GM06990 (cell line): ENCODE data around the gene MAFB.

ENCODE experiments used
- DNase-seq: peaks from one replicate; pipeline ENCODE4 v3.0.0-alpha.2; 2011; ENCODE audit not compliant: insufficient read length; ENCODE audit errors: extremely low read depth
- H3K27me3 ChIP-seq: replicated peaks from 2 replicates; pipeline ENCODE4 v1.6.0; 2011; ENCODE audit warnings: low read length; ENCODE audit not compliant: control insufficient read depth, insufficient read depth
- H3K36me3 ChIP-seq: 2 replicates; pipeline ENCODE4 v1.5.1; 2011; ENCODE audit warnings: low read length; ENCODE audit not compliant: control insufficient read depth, insufficient read depth
- H3K4me3 ChIP-seq: replicated peaks from 2 replicates; pipeline ENCODE4 v1.5.1; 2011; ENCODE audit warnings: low read depth, mild to moderate bottlenecking, control low read depth, low read length
- CTCF ChIP-seq: IDR thresholded peaks from 2 replicates; pipeline ENCODE4 v1.5.1; 2011; ENCODE audit warnings: low read length, control low read depth, mild to moderate bottlenecking, inconsistent platforms; ENCODE audit not compliant: insufficient read depth, poor library complexity, severe bottlenecking

MAFB gene

GRCh38 chr20:40667503-40667902, 21.5 kb downstream of the MAFB start:
- Histone ChIP-seq H3K27me3 (peaks cover 2% of the 10 kb centered on the region; the same call in 1 of the 2 replicates), H3K4me3 (no peak overlapping the region), H3K36me3 (no peaks in the 10 kb centered on the region)
- no peak for DNase-seq
- TF ChIP-seq CTCF: no peak

GRCh38 chr20:40666336-40666735, 22.7 kb downstream of the MAFB start:
- Histone ChIP-seq H3K27me3 (peaks cover 2% of the 10 kb centered on the region; the same call in 1 of the 2 replicates), H3K4me3 (no peak overlapping the region), H3K36me3 (no peaks in the 10 kb centered on the region)
- TF ChIP-seq CTCF: no peak
- no peak for DNase-seq

DNA sequence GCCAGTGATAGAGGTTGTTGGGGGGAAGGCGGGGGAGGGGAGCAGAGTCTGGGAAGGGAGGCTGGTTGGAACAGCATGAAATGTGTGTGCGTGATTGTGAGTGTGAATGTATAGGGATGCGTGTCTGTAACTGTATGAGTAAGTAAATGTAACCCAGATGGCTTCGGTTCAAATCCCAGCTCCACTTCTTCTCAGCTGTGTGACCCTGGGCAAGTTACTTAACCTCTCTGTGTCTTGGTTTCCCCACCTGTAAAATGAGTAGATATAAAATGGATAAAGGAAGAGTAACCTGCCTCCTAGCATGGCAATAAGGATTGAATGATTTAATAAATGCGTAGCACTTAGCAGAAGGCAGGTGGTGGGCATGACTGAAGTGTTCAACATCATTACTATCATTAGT, 24.1 kb downstream of the MAFB start:
- DNase-seq: no peak

DNA sequence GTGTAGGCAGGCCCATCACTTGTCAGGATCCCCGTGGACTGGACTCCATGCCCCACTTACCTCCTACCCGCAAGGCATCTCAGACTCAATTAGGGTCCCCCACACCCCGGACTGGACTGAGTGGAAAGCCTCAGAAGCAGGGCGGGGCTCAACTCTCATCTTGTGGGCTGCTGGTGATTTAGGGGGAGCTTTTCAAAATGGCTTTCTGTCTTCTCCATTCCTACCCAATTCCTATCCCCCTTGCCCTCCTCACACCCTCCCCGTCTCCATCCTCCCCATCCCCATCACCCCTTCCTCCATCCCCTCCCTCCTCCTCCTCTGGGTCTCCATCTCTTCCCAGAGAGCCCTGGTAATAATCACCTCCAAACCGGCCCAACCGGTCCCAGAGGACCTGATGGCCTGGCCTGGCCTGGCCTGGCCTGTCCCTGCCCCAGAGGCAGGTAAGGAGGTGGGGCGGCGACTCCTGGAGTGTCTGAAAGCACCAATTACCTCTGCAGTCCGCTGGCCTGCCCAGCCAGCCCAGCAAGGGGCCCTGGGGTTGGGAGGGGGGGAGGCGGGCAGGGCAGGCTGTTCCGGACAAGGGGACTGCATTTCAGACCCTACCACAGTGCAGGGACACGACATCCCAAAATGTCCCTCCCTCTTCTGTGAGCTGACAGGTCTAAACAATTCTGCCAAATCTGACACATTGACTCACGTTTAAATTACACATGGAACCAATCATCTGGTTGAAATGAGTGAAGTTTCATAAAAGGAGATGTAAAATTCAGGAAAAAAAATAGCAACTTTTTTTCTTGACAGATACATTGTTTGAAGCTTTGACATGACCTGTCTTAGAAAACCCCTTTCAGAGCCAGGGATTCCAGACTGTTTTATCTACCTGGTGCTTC, 24.8 kb downstream of the MAFB start:
- DNase-seq: no peak
- H3K4me3 ChIP-seq: no peak overlapping the region
- no peak for TF ChIP-seq CTCF
- H3K36me3 ChIP-seq: no peaks in the 10 kb centered on the region
- peaks cover 2% of the 10 kb centered on the region; the same call in 1 of the 2 replicates for H3K27me3 ChIP-seq

More for the DNA sequence above, 24.1 kb downstream of the MAFB start:
- Histone ChIP-seq H3K27me3 (peaks cover 2% of the 10 kb centered on the region; the same call in 1 of the 2 replicates), H3K4me3 (no peak overlapping the region), H3K36me3 (no peaks in the 10 kb centered on the region)
- TF ChIP-seq CTCF: no peak

GRCh38 chr20:40663304-40663790, 25.7 kb downstream of the MAFB start:
- peaks cover 2% of the 10 kb centered on the region; the same call in 1 of the 2 replicates for H3K27me3 ChIP-seq
- H3K4me3 ChIP-seq: no peak overlapping the region
- no peak for TF ChIP-seq CTCF
- no peak for DNase-seq
- no peaks in the 10 kb centered on the region for H3K36me3 ChIP-seq
